HepG2 (cell line): ENCODE measurements around the gene TBCD. TPM values are rescaled to one million over a fixed set of nuclear protein-coding genes. Genes with fewer than 3 reads are reported as not detected.

Source experiments
- HHEX ChIP-seq: IDR thresholded peaks from 2 replicates; pipeline ENCODE4 v1.6.1; 2016; ENCODE audit warnings: control low read depth
- HOXA3 ChIP-seq: sonication (generic); formaldehyde crosslinking; IDR thresholded peaks from 2 replicates; pipeline ENCODE4 v1.5.0; 2020; ENCODE audit warnings: missing genetic modification reagents
- MBD4 ChIP-seq: IDR thresholded peaks from 2 replicates; pipeline ENCODE4 v1.6.1; 2012; ENCODE audit warnings: low read length, inconsistent platforms, borderline replicate concordance
- NFRKB ChIP-seq: fragments of 450-650 bp; IDR thresholded peaks from 2 replicates; pipeline ENCODE4 v1.6.1; 2017
- PPARG ChIP-seq: conservative IDR thresholded peaks from 2 replicates; pipeline ENCODE4 v1.6.1; 2016; ENCODE audit warnings: missing biosample characterization, missing genetic modification reagents
- SALL1 ChIP-seq: sonication (generic); formaldehyde crosslinking; IDR thresholded peaks from 2 replicates; pipeline ENCODE4 v1.8.0; 2022; ENCODE audit warnings: mild to moderate bottlenecking, missing genetic modification reagents
- TEAD2 ChIP-seq: sonication (generic); formaldehyde crosslinking; IDR thresholded peaks from 2 replicates; pipeline ENCODE4 v1.9.0; 2021; ENCODE audit warnings: missing genetic modification reagents
- ZBTB3 ChIP-seq: sonication (generic); formaldehyde crosslinking; IDR thresholded peaks from 2 replicates; pipeline ENCODE4 v1.4.0; 2020; ENCODE audit warnings: low read depth, mild to moderate bottlenecking, moderate library complexity, missing genetic modification reagents, borderline replicate concordance
- ZNF431 ChIP-seq: sonication (generic); formaldehyde crosslinking; IDR thresholded peaks from 2 replicates; pipeline ENCODE4 v1.9.0; 2022; ENCODE audit warnings: missing genetic modification reagents, low read depth, mild to moderate bottlenecking, borderline replicate concordance
- polyA plus RNA-seq, 8 experiments: library from polyadenylated mRNA; depleted of rRNA in 3 of 8; stranded (reverse) in 7 of 8; unstranded in 1 of 8; fragments of >200 nt; fragmentation: Illumina TruSeq in 4 of 8; extraction: Trizol in 4 of 8; gene quantifications; 2 replicates each; pipeline versions ENCODE4 v1.2.1 to v1.2.3, GENCODE V29; 2011 to 2016; ENCODE audit warnings: low read depth in 4 of 8, missing spikeins in 1 of 8, mixed read lengths in 1 of 8; ENCODE audit not compliant: insufficient read depth in 1 of 8
- total RNA-seq, 5 experiments: library from RNA; depleted of rRNA; stranded (reverse); fragments of >200 nt; fragmentation: Illumina TruSeq; extraction: Trizol; gene quantifications; 2 replicates each; pipeline ENCODE4 v1.2.3, GENCODE V29; 2016; ENCODE audit warnings: low read depth in 1 of 5
- TF ChIP-seq, protein P1 (sequence below): sonication (generic); formaldehyde crosslinking; IDR thresholded peaks from 2 replicates; pipeline ENCODE4 v1.8.1; 2022; ENCODE audit warnings: mild to moderate bottlenecking, missing genetic modification reagents
- TF ChIP-seq, protein P2 (sequence below): sonication (generic); formaldehyde crosslinking; IDR thresholded peaks from 2 replicates; pipeline ENCODE4 v1.8.1; 2023; ENCODE audit warnings: mild to moderate bottlenecking, missing genetic modification reagents, borderline replicate concordance
- TF ChIP-seq, protein P3 (sequence below): sonication (generic); formaldehyde crosslinking; IDR thresholded peaks from 2 replicates; pipeline ENCODE4 v1.9.0; 2022; ENCODE audit warnings: low read depth, missing genetic modification reagents
- TF ChIP-seq, protein P4 (sequence below): sonication (generic); formaldehyde crosslinking; IDR thresholded peaks from 2 replicates; pipeline ENCODE4 v1.5.1; 2020; ENCODE audit warnings: mild to moderate bottlenecking, missing genetic modification reagents, borderline replicate concordance
- TF ChIP-seq, protein P5 (sequence below): IDR thresholded peaks from 2 replicates; pipeline ENCODE4 v1.6.1; 2016; ENCODE audit warnings: low read depth, control low read depth
- TF ChIP-seq, protein P6 (sequence below): IDR thresholded peaks from 2 replicates; pipeline ENCODE4 v1.6.1; 2016; ENCODE audit warnings: missing biosample characterization, missing genetic modification reagents, low read depth

The TBCD gene
- total and polyA plus RNA-seq, 2 of the 13 experiments (the other 11 are each of a cell fraction or from before 2014, with no cell fraction given): 33.9 to 54.8 TPM

DNA sequence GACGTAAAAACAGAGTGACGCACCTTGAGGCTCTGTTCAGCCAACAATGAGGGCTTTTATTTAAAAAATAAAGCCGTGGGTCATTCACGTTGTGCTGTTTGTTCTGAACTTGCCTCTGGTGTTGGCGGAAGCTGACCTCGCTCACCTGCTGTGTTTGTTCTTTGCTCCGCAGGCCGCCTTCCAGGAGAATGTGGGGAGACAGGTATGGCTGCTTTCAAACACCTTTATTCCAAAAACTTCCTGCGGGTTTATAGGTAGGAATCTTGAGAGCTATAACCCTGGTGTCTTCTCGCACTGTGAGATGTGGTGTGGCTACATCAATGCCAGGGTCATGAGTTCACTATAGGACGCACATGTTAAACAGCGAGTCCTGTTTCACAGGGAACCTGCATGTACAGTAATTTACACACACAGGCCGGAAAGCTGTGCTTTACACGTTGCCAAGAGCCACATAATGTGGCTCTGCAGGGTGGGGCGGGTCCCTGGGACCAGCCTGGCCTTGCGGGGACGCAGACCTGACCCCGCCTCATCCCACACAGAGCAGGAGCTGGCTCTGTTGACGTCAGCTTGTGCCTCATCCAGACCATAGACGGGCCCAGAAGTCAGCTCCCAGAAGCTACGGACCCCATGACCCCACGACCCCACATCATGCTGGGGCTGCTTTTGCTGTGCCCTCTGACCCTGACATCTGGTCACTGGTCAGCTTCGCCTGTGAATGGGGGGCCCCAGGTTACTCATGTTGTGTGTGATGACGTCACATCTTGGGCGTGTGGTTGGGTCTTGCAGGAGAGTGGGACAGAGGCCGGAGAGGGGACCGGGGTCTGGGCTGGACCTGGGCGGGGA lies 137.9 kb downstream of the TBCD start (continued):
- TF ChIP-seq, protein P1, sequence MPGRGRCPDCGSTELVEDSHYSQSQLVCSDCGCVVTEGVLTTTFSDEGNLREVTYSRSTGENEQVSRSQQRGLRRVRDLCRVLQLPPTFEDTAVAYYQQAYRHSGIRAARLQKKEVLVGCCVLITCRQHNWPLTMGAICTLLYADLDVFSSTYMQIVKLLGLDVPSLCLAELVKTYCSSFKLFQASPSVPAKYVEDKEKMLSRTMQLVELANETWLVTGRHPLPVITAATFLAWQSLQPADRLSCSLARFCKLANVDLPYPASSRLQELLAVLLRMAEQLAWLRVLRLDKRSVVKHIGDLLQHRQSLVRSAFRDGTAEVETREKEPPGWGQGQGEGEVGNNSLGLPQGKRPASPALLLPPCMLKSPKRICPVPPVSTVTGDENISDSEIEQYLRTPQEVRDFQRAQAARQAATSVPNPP (CRISPR knock-in tag): no peak
- TF ChIP-seq ZBTB3 (CRISPR knock-in tag) (0 out of 2 replicates have a peak, but pooled peaks have one; percentile 22), MBD4 (no peak), TEAD2 (CRISPR knock-in tag) (no peak), NFRKB (no peak), ZNF431 (CRISPR knock-in tag) (no peak), PPARG (CRISPR knock-in tag) (peak; percentile 42; the same call in 1 of the 2 replicates), HOXA3 (no peak; the same call in 1 of the 2 replicates), HHEX (CRISPR knock-in tag) (no peak; the same call in 1 of the 2 replicates), SALL1 (CRISPR knock-in tag) (0 out of 2 replicates have a peak, but pooled peaks have one; percentile 10)
- TF ChIP-seq, protein P2, sequence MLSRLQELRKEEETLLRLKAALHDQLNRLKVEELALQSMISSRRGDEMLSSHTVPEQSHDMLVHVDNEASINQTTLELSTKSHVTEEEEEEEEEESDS (CRISPR knock-in tag): no peak
- TF ChIP-seq, protein P3, sequence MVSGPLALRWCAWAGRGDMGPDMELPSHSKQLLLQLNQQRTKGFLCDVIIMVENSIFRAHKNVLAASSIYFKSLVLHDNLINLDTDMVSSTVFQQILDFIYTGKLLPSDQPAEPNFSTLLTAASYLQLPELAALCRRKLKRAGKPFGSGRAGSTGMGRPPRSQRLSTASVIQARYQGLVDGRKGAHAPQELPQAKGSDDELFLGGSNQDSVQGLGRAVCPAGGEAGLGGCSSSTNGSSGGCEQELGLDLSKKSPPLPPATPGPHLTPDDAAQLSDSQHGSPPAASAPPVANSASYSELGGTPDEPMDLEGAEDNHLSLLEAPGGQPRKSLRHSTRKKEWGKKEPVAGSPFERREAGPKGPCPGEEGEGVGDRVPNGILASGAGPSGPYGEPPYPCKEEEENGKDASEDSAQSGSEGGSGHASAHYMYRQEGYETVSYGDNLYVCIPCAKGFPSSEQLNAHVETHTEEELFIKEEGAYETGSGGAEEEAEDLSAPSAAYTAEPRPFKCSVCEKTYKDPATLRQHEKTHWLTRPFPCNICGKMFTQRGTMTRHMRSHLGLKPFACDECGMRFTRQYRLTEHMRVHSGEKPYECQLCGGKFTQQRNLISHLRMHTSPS (CRISPR knock-in tag): no peak
- TF ChIP-seq, protein P4, sequence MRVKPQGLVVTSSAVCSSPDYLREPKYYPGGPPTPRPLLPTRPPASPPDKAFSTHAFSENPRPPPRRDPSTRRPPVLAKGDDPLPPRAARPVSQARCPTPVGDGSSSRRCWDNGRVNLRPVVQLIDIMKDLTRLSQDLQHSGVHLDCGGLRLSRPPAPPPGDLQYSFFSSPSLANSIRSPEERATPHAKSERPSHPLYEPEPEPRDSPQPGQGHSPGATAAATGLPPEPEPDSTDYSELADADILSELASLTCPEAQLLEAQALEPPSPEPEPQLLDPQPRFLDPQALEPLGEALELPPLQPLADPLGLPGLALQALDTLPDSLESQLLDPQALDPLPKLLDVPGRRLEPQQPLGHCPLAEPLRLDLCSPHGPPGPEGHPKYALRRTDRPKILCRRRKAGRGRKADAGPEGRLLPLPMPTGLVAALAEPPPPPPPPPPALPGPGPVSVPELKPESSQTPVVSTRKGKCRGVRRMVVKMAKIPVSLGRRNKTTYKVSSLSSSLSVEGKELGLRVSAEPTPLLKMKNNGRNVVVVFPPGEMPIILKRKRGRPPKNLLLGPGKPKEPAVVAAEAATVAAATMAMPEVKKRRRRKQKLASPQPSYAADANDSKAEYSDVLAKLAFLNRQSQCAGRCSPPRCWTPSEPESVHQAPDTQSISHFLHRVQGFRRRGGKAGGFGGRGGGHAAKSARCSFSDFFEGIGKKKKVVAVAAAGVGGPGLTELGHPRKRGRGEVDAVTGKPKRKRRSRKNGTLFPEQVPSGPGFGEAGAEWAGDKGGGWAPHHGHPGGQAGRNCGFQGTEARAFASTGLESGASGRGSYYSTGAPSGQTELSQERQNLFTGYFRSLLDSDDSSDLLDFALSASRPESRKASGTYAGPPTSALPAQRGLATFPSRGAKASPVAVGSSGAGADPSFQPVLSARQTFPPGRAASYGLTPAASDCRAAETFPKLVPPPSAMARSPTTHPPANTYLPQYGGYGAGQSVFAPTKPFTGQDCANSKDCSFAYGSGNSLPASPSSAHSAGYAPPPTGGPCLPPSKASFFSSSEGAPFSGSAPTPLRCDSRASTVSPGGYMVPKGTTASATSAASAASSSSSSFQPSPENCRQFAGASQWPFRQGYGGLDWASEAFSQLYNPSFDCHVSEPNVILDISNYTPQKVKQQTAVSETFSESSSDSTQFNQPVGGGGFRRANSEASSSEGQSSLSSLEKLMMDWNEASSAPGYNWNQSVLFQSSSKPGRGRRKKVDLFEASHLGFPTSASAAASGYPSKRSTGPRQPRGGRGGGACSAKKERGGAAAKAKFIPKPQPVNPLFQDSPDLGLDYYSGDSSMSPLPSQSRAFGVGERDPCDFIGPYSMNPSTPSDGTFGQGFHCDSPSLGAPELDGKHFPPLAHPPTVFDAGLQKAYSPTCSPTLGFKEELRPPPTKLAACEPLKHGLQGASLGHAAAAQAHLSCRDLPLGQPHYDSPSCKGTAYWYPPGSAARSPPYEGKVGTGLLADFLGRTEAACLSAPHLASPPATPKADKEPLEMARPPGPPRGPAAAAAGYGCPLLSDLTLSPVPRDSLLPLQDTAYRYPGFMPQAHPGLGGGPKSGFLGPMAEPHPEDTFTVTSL (CRISPR knock-in tag): peak; percentile 76; the same call in 1 of the 2 replicates
- TF ChIP-seq, protein P5, sequence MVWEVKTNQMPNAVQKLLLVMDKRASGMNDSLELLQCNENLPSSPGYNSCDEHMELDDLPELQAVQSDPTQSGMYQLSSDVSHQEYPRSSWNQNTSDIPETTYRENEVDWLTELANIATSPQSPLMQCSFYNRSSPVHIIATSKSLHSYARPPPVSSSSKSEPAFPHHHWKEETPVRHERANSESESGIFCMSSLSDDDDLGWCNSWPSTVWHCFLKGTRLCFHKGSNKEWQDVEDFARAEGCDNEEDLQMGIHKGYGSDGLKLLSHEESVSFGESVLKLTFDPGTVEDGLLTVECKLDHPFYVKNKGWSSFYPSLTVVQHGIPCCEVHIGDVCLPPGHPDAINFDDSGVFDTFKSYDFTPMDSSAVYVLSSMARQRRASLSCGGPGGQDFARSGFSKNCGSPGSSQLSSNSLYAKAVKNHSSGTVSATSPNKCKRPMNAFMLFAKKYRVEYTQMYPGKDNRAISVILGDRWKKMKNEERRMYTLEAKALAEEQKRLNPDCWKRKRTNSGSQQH: peak; percentile 32; the same call in 1 of the 2 replicates
- TF ChIP-seq, protein P6, sequence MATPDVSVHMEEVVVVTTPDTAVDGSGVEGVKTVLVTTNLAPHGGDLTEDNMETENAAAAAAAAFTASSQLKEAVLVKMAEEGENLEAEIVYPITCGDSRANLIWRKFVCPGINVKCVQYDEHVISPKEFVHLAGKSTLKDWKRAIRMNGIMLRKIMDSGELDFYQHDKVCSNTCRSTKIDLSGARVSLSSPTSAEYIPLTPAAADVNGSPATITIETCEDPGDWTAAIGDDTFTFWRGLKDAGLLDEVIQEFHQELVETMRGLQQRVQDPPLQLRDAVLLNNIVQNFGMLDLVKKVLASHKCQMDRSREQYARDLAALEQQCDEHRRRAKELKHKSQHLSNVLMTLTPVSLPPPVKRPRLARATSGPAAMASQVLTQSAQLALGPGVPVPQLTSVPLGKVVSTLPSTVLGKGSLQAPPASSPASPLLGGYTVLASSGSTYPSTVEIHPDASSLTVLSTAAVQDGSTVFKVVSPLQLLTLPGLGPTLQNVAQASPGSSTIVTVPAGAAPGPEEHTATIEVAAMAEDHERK (CRISPR knock-in tag): no peak
